Measurements from ENCODE around the gene PEX11G. TPM values are rescaled to one million over a fixed set of nuclear protein-coding genes. Genes with fewer than 3 reads are reported as not detected.

PEX11G gene
- total RNA-seq, 1 donor from 2014 or later: 2.6 TPM

DNA sequence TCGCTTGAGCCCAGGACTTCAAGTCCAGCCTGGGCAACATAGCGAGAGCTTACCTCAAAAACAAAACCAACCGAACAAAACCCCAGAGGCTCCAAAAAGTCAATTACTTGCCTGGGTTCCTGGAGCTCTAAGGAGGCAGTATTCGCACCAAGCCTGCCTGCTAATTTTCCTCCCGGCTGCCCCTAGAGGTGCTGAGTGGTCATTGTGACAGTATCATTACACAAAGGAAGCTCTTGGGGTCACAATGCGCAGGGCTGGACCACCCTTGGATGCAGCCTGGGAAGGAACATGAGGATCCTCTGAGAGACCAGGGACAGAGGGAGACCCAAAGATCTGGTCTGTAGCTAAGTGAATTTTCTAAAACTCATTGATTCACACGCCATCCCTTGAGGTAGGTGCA lies 8.5 kb upstream of the PEX11G start:
- H3K36me3 Mint-ChIP-seq (ENCODE audit: low read depth): no peaks in the 10 kb centered on the region
- DNase-seq (ENCODE audit: low spot score): no peak
- TF ChIP-seq, protein P1, sequence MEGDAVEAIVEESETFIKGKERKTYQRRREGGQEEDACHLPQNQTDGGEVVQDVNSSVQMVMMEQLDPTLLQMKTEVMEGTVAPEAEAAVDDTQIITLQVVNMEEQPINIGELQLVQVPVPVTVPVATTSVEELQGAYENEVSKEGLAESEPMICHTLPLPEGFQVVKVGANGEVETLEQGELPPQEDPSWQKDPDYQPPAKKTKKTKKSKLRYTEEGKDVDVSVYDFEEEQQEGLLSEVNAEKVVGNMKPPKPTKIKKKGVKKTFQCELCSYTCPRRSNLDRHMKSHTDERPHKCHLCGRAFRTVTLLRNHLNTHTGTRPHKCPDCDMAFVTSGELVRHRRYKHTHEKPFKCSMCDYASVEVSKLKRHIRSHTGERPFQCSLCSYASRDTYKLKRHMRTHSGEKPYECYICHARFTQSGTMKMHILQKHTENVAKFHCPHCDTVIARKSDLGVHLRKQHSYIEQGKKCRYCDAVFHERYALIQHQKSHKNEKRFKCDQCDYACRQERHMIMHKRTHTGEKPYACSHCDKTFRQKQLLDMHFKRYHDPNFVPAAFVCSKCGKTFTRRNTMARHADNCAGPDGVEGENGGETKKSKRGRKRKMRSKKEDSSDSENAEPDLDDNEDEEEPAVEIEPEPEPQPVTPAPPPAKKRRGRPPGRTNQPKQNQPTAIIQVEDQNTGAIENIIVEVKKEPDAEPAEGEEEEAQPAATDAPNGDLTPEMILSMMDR (IDR thresholded peaks at IDR 0.05): peak; percentile 71
- no peak overlapping the region for H3K4me3 Mint-ChIP-seq (ENCODE audit: unreplicated experiment)
- peaks cover 7% of the 10 kb centered on the region for H3K4me1 Mint-ChIP-seq (ENCODE audit: low read depth)
- H3K9me3 Mint-ChIP-seq (ENCODE audit: low read depth): no peaks in the 10 kb centered on the region
- no peak overlapping the region for H3K27ac Mint-ChIP-seq (ENCODE audit: unreplicated experiment)
- H3K27me3 Mint-ChIP-seq (ENCODE audit: low read depth): peaks cover 13% of the 10 kb centered on the region

DNA sequence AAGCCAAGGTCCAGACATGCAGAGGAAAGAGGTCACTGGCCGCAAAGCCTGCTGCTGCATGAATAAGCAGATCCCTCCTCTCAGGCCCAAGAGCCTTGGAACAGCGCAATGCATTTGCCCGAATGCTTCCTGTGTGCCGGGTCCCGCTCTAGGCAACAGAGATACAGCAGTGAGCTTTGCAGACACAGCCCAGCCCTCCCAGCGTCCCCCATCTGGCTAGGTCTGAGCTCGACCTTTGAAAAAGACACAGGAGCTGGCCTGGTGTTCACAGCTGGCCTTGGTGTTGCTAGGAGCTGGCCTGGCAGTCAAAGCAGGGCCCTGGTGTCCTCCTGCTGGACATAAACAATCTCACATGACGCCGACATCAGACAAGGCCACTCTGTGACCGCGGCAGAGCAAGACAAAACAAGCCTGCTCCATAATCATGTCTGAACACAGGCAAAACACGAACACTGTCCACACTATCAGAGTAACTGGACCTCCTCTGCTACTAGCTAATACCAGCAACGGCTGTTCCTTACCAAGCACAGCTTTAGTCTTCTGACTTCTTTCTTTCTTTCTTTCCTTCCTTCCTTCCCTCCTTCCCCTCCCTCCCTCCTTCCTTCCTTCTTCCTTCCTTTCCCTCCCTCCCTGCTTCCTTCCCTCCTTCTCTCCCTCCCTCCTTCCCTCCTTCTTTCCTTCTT lies 5.7 kb upstream of the PEX11G start:
- TF ChIP-seq, protein P1 (IDR thresholded peaks at IDR 0.05): peak; percentile 30
- peaks cover 11% of the 10 kb centered on the region for H3K27me3 Mint-ChIP-seq (ENCODE audit: low read depth)
- H3K9me3 Mint-ChIP-seq (ENCODE audit: low read depth): no peaks in the 10 kb centered on the region
- H3K36me3 Mint-ChIP-seq (ENCODE audit: low read depth): no peaks in the 10 kb centered on the region
- peaks cover 8% of the 10 kb centered on the region for H3K4me1 Mint-ChIP-seq (ENCODE audit: low read depth)
- H3K4me3 Mint-ChIP-seq (ENCODE audit: unreplicated experiment): no peak overlapping the region
- DNase-seq (ENCODE audit: low spot score): no peak
- peak overlapping the region; percentile 27 for H3K27ac Mint-ChIP-seq (ENCODE audit: unreplicated experiment)

DNA sequence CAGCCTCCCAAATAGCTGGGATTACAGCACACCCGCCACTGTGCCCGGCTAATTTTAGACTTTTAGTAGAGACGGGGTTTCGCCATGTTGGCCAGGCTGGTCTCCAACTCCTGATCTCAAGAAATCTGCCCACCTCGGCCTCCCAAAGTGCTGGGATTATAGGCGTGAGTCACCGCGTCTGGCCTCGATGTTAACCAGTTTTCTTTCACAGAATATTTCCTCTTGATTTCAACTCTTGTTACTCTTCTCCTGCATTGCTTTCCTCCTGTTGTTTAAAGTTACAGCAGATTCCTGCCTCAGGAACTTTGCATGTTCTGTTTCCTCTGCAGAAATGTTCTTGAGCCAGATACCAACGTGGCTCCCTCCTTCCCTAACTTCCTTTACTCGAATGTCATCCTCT lies 3.7 kb upstream of the PEX11G start:
- no peak overlapping the region for H3K4me3 Mint-ChIP-seq (ENCODE audit: unreplicated experiment)
- TF ChIP-seq, protein P1 (IDR thresholded peaks at IDR 0.05): no peak
- H3K9me3 Mint-ChIP-seq (ENCODE audit: low read depth): no peaks in the 10 kb centered on the region
- DNase-seq (ENCODE audit: low spot score): no peak
- no peaks in the 10 kb centered on the region for H3K36me3 Mint-ChIP-seq (ENCODE audit: low read depth)
- H3K27me3 Mint-ChIP-seq (ENCODE audit: low read depth): peaks cover 5% of the 10 kb centered on the region
- no peak overlapping the region for H3K27ac Mint-ChIP-seq (ENCODE audit: unreplicated experiment)
- H3K4me1 Mint-ChIP-seq (ENCODE audit: low read depth): peaks cover 14% of the 10 kb centered on the region

- Mint-ChIP-seq H3K9me3 (ENCODE audit: low read depth) (no peaks in the 10 kb centered on the region), H3K27ac (ENCODE audit: unreplicated experiment) (no peak overlapping the region), H3K36me3 (ENCODE audit: low read depth) (no peaks in the 10 kb centered on the region), H3K27me3 (ENCODE audit: low read depth) (peaks cover 2% of the 10 kb centered on the region), H3K4me3 (ENCODE audit: unreplicated experiment) (no peak overlapping the region), H3K4me1 (ENCODE audit: low read depth) (peaks cover 14% of the 10 kb centered on the region)
- no peak for DNase-seq (ENCODE audit: low spot score)
- TF ChIP-seq, protein P1 (IDR thresholded peaks at IDR 0.05): no peak
These were observed 3.3 kb upstream of the PEX11G start for GRCh38 chr19:7492142-7492541.

DNA sequence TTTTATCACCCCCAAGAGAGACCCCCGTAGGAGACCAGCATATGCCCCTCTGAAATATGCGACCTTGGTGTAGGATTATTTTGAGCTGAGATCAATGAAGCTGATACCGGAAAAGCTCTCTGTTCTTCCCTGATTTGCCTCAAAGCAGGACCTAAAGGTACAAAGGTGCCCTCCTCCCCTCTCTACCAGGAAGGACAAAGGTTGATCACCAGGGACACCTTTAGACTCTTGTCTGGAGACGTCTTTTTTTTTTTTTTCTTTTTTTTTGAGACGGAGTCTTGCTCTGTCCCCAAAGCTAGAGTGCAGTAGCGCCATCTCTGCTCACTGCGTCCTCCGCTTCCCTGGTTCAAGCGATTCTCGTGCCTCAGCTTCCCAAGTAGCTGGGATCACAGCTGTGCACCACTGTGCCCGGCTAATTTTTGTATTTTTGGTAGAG lies 792 bp upstream of the PEX11G start:
- Mint-ChIP-seq H3K4me1 (ENCODE audit: low read depth) (peaks cover 13% of the 10 kb centered on the region), H3K27me3 (ENCODE audit: low read depth) (no peaks in the 10 kb centered on the region), H3K9me3 (ENCODE audit: low read depth) (no peaks in the 10 kb centered on the region), H3K4me3 (ENCODE audit: unreplicated experiment) (peak overlapping the region; percentile 62), H3K36me3 (ENCODE audit: low read depth) (no peaks in the 10 kb centered on the region), H3K27ac (ENCODE audit: unreplicated experiment) (peak overlapping the region; percentile 30)
- TF ChIP-seq, protein P1 (IDR thresholded peaks at IDR 0.05): no peak
- no peak for DNase-seq (ENCODE audit: low spot score)

Data from chondrocyte (in vitro differentiated cells).